Nephron (organoid): ENCODE measurements around the gene SKAP2.

ENCODE experiments used
- H3K27ac Mint-ChIP-seq, 3 experiments: 2 replicates each; pipeline ENCODE4 v1.8.0; 2020; ENCODE audit warnings: mixed read lengths in 3 of 3, mild to moderate bottlenecking in 2 of 3, moderate library complexity in 1 of 3
- H3K27me3 Mint-ChIP-seq: 2 replicates; pipeline ENCODE4 v1.8.0; 2021; ENCODE audit warnings: low read depth, mild to moderate bottlenecking, moderate library complexity, mixed read lengths
- H3K36me3 Mint-ChIP-seq: 2 replicates; pipeline ENCODE4 v1.8.0; 2020; ENCODE audit warnings: low read depth, mixed read lengths
- H3K4me1 Mint-ChIP-seq: 2 replicates; pipeline ENCODE4 v1.8.0; 2020; ENCODE audit warnings: mixed read lengths
- H3K4me3 Mint-ChIP-seq, 3 experiments: 2 replicates each; pipeline ENCODE4 v1.8.0; 2020; ENCODE audit warnings: mild to moderate bottlenecking in 3 of 3, mixed read lengths in 3 of 3, moderate library complexity in 2 of 3
- H3K9me3 Mint-ChIP-seq: 2 replicates; pipeline ENCODE4 v1.8.0; 2020; ENCODE audit warnings: mixed read lengths
- TF ChIP-seq, protein P1 (sequence below), 3 experiments: fragments of 200-600 bp; sonication (generic); IDR thresholded peaks; one replicate each; pipeline ENCODE4 v1.5.0; 2021; ENCODE audit warnings: antibody characterized with exemption in 3 of 3; ENCODE audit not compliant: unreplicated experiment in 3 of 3

Gene SKAP2

DNA sequence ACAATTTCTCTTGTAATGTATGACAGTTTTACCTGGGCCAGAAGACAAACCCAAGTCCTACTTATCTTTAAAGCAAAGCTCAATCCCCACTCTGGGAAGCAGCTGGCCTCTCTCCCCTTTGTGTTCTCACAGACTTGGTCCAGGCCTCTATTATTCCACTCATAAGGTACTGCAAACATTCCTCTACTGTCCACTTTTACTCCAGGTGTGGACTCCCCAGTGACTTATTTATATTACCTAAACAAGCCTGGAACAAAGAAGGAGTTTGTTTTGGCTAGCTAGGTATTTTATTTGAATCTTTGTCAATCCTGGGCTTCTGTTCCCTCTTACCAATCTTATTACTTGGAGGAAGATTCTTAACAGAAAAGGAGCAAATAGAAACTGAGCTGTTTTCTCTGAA is 163.5 kb downstream of the SKAP2 start:
- peak overlapping the region; percentile 5 to 89 (median 23) for H3K27ac Mint-ChIP-seq
- TF ChIP-seq, protein P1, sequence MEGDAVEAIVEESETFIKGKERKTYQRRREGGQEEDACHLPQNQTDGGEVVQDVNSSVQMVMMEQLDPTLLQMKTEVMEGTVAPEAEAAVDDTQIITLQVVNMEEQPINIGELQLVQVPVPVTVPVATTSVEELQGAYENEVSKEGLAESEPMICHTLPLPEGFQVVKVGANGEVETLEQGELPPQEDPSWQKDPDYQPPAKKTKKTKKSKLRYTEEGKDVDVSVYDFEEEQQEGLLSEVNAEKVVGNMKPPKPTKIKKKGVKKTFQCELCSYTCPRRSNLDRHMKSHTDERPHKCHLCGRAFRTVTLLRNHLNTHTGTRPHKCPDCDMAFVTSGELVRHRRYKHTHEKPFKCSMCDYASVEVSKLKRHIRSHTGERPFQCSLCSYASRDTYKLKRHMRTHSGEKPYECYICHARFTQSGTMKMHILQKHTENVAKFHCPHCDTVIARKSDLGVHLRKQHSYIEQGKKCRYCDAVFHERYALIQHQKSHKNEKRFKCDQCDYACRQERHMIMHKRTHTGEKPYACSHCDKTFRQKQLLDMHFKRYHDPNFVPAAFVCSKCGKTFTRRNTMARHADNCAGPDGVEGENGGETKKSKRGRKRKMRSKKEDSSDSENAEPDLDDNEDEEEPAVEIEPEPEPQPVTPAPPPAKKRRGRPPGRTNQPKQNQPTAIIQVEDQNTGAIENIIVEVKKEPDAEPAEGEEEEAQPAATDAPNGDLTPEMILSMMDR (IDR thresholded peaks at IDR 0.05; ENCODE audit: unreplicated experiment in 3 of 3): no peak
- H3K9me3 Mint-ChIP-seq: no peaks in the 10 kb centered on the region
- H3K36me3 Mint-ChIP-seq: no peaks in the 10 kb centered on the region
- no peaks in the 10 kb centered on the region for H3K27me3 Mint-ChIP-seq
- peaks cover 29% of the 10 kb centered on the region for H3K4me1 Mint-ChIP-seq
- no peak overlapping the region for H3K4me3 Mint-ChIP-seq

- TF ChIP-seq, protein P1 (IDR thresholded peaks at IDR 0.05; ENCODE audit: unreplicated experiment in 3 of 3): no peak
These were observed 164.0 kb downstream of the SKAP2 start for GRCh38 chr7:26700386-26700785.

DNA sequence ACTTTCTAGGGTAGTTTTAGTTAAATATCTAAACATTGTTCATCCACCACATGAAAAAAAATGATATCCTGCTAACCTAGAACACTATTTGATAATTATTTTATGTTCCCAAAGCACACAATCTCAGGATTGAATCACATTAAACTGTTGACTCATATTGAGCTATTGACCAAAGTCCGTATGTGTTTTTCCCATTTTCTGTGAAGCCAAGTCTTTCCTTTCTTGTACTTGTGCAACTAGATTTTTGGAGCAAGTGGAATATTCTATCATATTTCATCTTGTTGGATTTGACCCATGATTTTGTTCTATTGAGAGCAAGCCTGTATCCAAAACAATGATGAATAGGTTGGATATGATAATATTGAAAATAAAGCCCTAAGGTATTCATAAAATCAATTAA is 164.6 kb downstream of the SKAP2 start:
- H3K36me3 Mint-ChIP-seq: no peaks in the 10 kb centered on the region
- H3K27ac Mint-ChIP-seq: peak overlapping the region in 1 of 3 experiments; percentile 89
- peaks cover 18% of the 10 kb centered on the region for H3K4me1 Mint-ChIP-seq
- no peak overlapping the region for H3K4me3 Mint-ChIP-seq
- no peaks in the 10 kb centered on the region for H3K9me3 Mint-ChIP-seq
- no peaks in the 10 kb centered on the region for H3K27me3 Mint-ChIP-seq
- TF ChIP-seq, protein P1 (IDR thresholded peaks at IDR 0.05; ENCODE audit: unreplicated experiment in 3 of 3): no peak

More at GRCh38 chr7:26700386-26700785, 164.0 kb downstream of the SKAP2 start:
- no peak overlapping the region for H3K4me3 Mint-ChIP-seq
- no peaks in the 10 kb centered on the region for H3K27me3 Mint-ChIP-seq
- H3K36me3 Mint-ChIP-seq: no peaks in the 10 kb centered on the region
- H3K9me3 Mint-ChIP-seq: no peaks in the 10 kb centered on the region
- H3K4me1 Mint-ChIP-seq: peaks cover 24% of the 10 kb centered on the region
- peak overlapping the region; percentile 5 to 89 (median 23) for H3K27ac Mint-ChIP-seq

DNA sequence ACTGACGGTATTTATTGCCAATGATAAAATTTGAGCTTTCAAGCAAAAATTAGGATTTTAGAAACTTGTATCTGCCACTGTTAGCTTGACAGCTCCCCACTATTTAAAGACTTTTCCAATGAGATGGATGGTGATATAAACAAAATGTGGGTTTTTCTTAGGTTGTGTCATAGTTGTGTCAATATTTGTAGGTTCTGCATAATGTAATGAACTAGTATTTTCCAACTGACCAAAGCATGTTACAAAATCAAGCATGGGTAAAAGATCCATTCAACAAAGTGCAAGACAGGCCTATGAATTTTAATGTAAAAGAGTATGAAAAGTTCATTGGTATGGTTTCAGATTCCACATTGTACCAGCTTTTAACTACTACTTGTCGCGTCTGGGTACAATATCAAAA is 165.6 kb downstream of the SKAP2 start:
- TF ChIP-seq, protein P1 (IDR thresholded peaks at IDR 0.05; ENCODE audit: unreplicated experiment in 3 of 3): no peak
- H3K27ac Mint-ChIP-seq: no peak overlapping the region
- no peaks in the 10 kb centered on the region for H3K36me3 Mint-ChIP-seq
- H3K27me3 Mint-ChIP-seq: no peaks in the 10 kb centered on the region
- peaks cover 9% of the 10 kb centered on the region for H3K4me1 Mint-ChIP-seq
- no peak overlapping the region for H3K4me3 Mint-ChIP-seq
- H3K9me3 Mint-ChIP-seq: no peaks in the 10 kb centered on the region

DNA sequence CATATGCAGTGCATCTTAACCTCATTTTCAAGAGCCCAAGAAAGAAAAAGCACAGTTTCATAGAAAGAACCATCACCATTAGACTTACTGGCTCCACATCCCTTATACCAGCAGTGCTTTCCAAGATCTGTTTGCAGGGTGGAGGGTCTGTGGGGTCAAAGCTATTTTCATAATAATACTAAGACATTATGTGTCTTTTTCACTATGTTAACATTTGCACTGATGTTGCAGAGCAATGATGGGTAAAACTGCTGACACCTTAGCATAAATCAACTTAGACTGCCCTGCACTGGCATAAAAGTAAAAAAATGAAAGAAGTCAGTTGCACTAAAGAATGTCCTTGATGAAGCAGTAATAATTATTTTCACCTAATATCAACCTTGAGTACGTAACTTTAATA is 166.2 kb downstream of the SKAP2 start:
- H3K36me3 Mint-ChIP-seq: no peaks in the 10 kb centered on the region
- H3K27ac Mint-ChIP-seq: no peak overlapping the region
- H3K9me3 Mint-ChIP-seq: no peaks in the 10 kb centered on the region
- TF ChIP-seq, protein P1 (IDR thresholded peaks at IDR 0.05; ENCODE audit: unreplicated experiment in 3 of 3): no peak
- H3K4me1 Mint-ChIP-seq: peaks cover 8% of the 10 kb centered on the region
- H3K27me3 Mint-ChIP-seq: no peaks in the 10 kb centered on the region
- H3K4me3 Mint-ChIP-seq: no peak overlapping the region

DNA sequence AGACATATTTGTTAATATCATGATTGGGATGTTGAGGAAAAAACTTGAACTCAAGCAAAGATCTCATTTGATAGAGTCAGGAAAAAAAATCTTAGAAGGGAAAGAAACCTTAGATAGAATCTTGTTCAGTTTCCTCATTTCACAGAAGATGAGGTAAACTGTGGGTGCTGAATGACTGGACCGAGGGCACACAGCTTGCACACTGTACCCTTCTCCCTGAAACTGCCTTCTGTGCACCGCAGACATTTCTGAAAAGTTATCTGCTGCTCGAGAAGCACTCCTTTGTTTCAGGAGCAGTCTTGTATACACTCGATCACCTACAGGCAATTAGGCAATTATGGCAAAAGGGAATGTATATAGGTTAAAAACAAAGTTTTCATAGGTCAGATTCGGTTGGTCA is 167.4 kb downstream of the SKAP2 start:
- TF ChIP-seq, protein P1 (IDR thresholded peaks at IDR 0.05; ENCODE audit: unreplicated experiment in 3 of 3): no peak
- no peak overlapping the region for H3K4me3 Mint-ChIP-seq

More for the DNA sequence above, 167.4 kb downstream of the SKAP2 start:
- Mint-ChIP-seq H3K9me3 (no peaks in the 10 kb centered on the region), H3K36me3 (no peaks in the 10 kb centered on the region), H3K27me3 (no peaks in the 10 kb centered on the region), H3K27ac (no peak overlapping the region), H3K4me1 (peaks cover 11% of the 10 kb centered on the region)
